H1 (cell line): ENCODE data around the gene MEIOB. TPM values are rescaled to one million over a fixed set of nuclear protein-coding genes. Genes with fewer than 3 reads are reported as not detected.
A peak's percentile ranks its signal among the peaks of the same experiment; 100 is the strongest.

ENCODE experiments used
- CTCF ChIA-PET: fragments of 300-600 bp; sonication (Branson Sonifier 250); formaldehyde crosslinking; loops from one replicate; lab custom pipeline; 2021; ENCODE audit not compliant: partially characterized antibody; lab: Charles Lee
- POLR2A ChIA-PET: fragments of 300-600 bp; sonication (Branson Sonifier 250); formaldehyde crosslinking; loops from one replicate; lab custom pipeline; 2021; ENCODE audit warnings: inconsistent platforms; ENCODE audit not compliant: partially characterized antibody; lab: Charles Lee
- DNase-seq, 2 experiments: peaks; one replicate each; pipeline versions ENCODE4 v3.0.0 to v3.0.0-alpha.2; 2010 to 2022; ENCODE audit warnings: low spot score in 2 of 2, low read depth in 1 of 2, mixed read lengths in 1 of 2
- FAIRE-seq: peaks from 2 replicates; lab custom pipeline; 2011; peaks lifted over from hg19 to GRCh38; lab: Jason Lieb, UNC
- H2AFZ ChIP-seq: 2 replicates; pipeline ENCODE4 v1.8.1; 2012; ENCODE audit warnings: low read length, inconsistent platforms
- H2AK5ac ChIP-seq: 2 replicates; pipeline ENCODE4 v1.6.1; 2013; ENCODE audit warnings: low read depth, low read length
- H2BK120ac ChIP-seq: replicated peaks from 2 replicates; pipeline ENCODE3; 2013; ENCODE audit warnings: low read depth, low read length, inconsistent platforms
- H2BK12ac ChIP-seq: 2 replicates; pipeline ENCODE4 v1.6.1; 2013; ENCODE audit warnings: low read depth, low read length
- H2BK15ac ChIP-seq: 2 replicates; pipeline ENCODE4 v1.6.1; 2013; ENCODE audit warnings: low read length
- H2BK20ac ChIP-seq: 2 replicates; pipeline ENCODE4 v1.6.1; 2013; ENCODE audit warnings: low read length
- H2BK5ac ChIP-seq: 2 replicates; pipeline ENCODE4 v1.6.1; 2013; ENCODE audit warnings: low read depth, low read length
- H3K14ac ChIP-seq: 2 replicates; pipeline ENCODE4 v1.6.1; 2013; ENCODE audit warnings: inconsistent platforms; ENCODE audit not compliant: insufficient read length
- H3K18ac ChIP-seq: 2 replicates; pipeline ENCODE4 v1.6.1; 2013; ENCODE audit warnings: low read length; ENCODE audit errors: extremely low read depth
- H3K23ac ChIP-seq: 2 replicates; pipeline ENCODE4 v1.6.1; 2013; ENCODE audit warnings: inconsistent platforms; ENCODE audit not compliant: insufficient read length
- H3K23me2 ChIP-seq: 2 replicates; pipeline ENCODE4 v1.6.1; 2013; ENCODE audit warnings: low read depth, low read length
- H3K27ac ChIP-seq: 2 replicates; pipeline ENCODE4 v1.6.1; 2011; ENCODE audit warnings: low read depth, low read length, inconsistent platforms
- H3K27me3 ChIP-seq, 4 experiments: replicated peaks in 1 of 4; 1 replicate in 1 of 4; 2 replicates in 3 of 4; pipeline versions ENCODE4 v1.6.1 to v1.8.1; 2011 to 2013; ENCODE audit warnings: low read length in 3 of 4, mild to moderate bottlenecking in 3 of 4, inconsistent platforms in 2 of 4, mixed read lengths in 2 of 4, moderate library complexity in 1 of 4; ENCODE audit not compliant: control insufficient read depth in 3 of 4, insufficient read depth in 3 of 4; ENCODE audit errors: extremely low read depth in 1 of 4
- H3K36me3 ChIP-seq, 4 experiments: 2 replicates each; pipeline versions ENCODE4 v1.6.1 to v1.8.1; 2011 to 2013; ENCODE audit warnings: mild to moderate bottlenecking in 4 of 4, low read length in 3 of 4, moderate library complexity in 2 of 4, control low read depth in 1 of 4, inconsistent platforms in 1 of 4; ENCODE audit not compliant: insufficient read depth in 4 of 4, control insufficient read depth in 2 of 4
- H3K4ac ChIP-seq: replicated peaks from 2 replicates; pipeline ENCODE3; 2013; ENCODE audit warnings: low read length, low read depth, mixed read lengths, inconsistent platforms; ENCODE audit not compliant: insufficient read length
- H3K4me1 ChIP-seq, 4 experiments: replicated peaks in 1 of 4; 1 replicate in 1 of 4; 2 replicates in 3 of 4; pipeline versions ENCODE4 v1.6.1 to v1.8.1; 2011 to 2013; ENCODE audit warnings: low read length in 3 of 4, inconsistent platforms in 2 of 4, mixed read lengths in 1 of 4; ENCODE audit not compliant: insufficient read depth in 4 of 4, control insufficient read depth in 3 of 4
- H3K4me2 ChIP-seq, 2 experiments: 2 replicates each; pipeline versions ENCODE4 v1.6.1 to v1.8.1; 2011 to 2013; ENCODE audit warnings: low read depth in 2 of 2, low read length in 2 of 2, control low read depth in 1 of 2, inconsistent platforms in 1 of 2, mild to moderate bottlenecking in 1 of 2; ENCODE audit not compliant: insufficient read depth in 1 of 2
- H3K4me3 ChIP-seq, 4 experiments: fragments of 200-600, 300-600 bp in 1 of 4; sonication (generic), shearing (Covaris generic), sonication (Bioruptor Twin) in 1 of 4; 2 replicates each; pipeline versions ENCODE4 v1.5.1 to v1.8.1; 2011 to 2016; ENCODE audit warnings: low read length in 4 of 4, low read depth in 3 of 4, control low read depth in 2 of 4, inconsistent platforms in 2 of 4, mild to moderate bottlenecking in 2 of 4, mixed read lengths in 1 of 4, moderate library complexity in 1 of 4; ENCODE audit not compliant: insufficient read depth in 2 of 4; ENCODE audit errors: extremely low read depth in 1 of 4
- H3K56ac ChIP-seq: replicated peaks from 2 replicates; pipeline ENCODE3; 2013; ENCODE audit warnings: low read depth, mild to moderate bottlenecking, mixed read lengths, low read length, inconsistent platforms; ENCODE audit not compliant: insufficient read length
- H3K79me1 ChIP-seq: 2 replicates; pipeline ENCODE4 v1.6.1; 2013; ENCODE audit warnings: low read depth, low read length, control low read depth
- H3K79me2 ChIP-seq, 2 experiments: 2 replicates each; pipeline versions ENCODE4 v1.6.1 to v1.8.1; 2012 to 2013; ENCODE audit warnings: low read length in 2 of 2, mild to moderate bottlenecking in 2 of 2, inconsistent platforms in 1 of 2; ENCODE audit not compliant: insufficient read depth in 2 of 2, control insufficient read depth in 1 of 2
- H3K9ac ChIP-seq, 4 experiments: replicated peaks in 1 of 4; 1 replicate in 1 of 4; 2 replicates in 3 of 4; pipeline versions ENCODE4 v1.6.1 to v1.8.1; 2011 to 2013; ENCODE audit warnings: low read depth in 3 of 4, low read length in 3 of 4, control low read depth in 2 of 4, mild to moderate bottlenecking in 2 of 4, moderate library complexity in 2 of 4, inconsistent platforms in 1 of 4; ENCODE audit errors: extremely low read depth in 1 of 4
- H3K9me3 ChIP-seq, 2 experiments: 2 replicates each; pipeline versions ENCODE4 v1.6.1 to v1.8.1; 2012 to 2013; ENCODE audit warnings: mild to moderate bottlenecking in 2 of 2, moderate library complexity in 2 of 2, control low read depth in 1 of 2, inconsistent platforms in 1 of 2, low read depth in 1 of 2, low read length in 1 of 2, mixed read lengths in 1 of 2; ENCODE audit not compliant: insufficient read depth in 2 of 2
- H4K20me1 ChIP-seq, 2 experiments: replicated peaks in 1 of 2; 2 replicates each; pipeline versions ENCODE3 to v1.8.1; 2011 to 2013; ENCODE audit warnings: inconsistent platforms in 2 of 2, low read length in 2 of 2, mild to moderate bottlenecking in 1 of 2; ENCODE audit not compliant: insufficient read depth in 2 of 2, control insufficient read depth in 1 of 2
- H4K5ac ChIP-seq: 2 replicates; pipeline ENCODE4 v1.6.1; 2013; ENCODE audit warnings: low read length, low read depth, mixed read lengths, inconsistent platforms; ENCODE audit not compliant: insufficient read length
- H4K8ac ChIP-seq: 2 replicates; pipeline ENCODE4 v1.8.0; 2013; ENCODE audit warnings: mild to moderate bottlenecking, moderate library complexity, low read length, inconsistent platforms; ENCODE audit not compliant: insufficient read depth; ENCODE audit errors: extremely low read depth
- H4K91ac ChIP-seq: replicated peaks from 2 replicates; pipeline ENCODE3; 2013; ENCODE audit warnings: low read length, mixed read lengths, inconsistent platforms; ENCODE audit not compliant: insufficient read length
- CHD2 ChIP-seq: IDR thresholded peaks from 2 replicates; pipeline ENCODE4 v1.6.1; 2012; ENCODE audit warnings: low read length, improper control_type of control experiment
- JUND ChIP-seq: IDR thresholded peaks from 2 replicates; pipeline ENCODE4 v1.6.1; 2011; ENCODE audit warnings: mild to moderate bottlenecking, improper control_type of control experiment, low read length
- POU5F1 ChIP-seq: IDR thresholded peaks from 2 replicates; pipeline ENCODE4 v1.6.1; 2011; ENCODE audit warnings: low read depth, mild to moderate bottlenecking, low read length, moderate library complexity
- WGBS, 2 experiments: shearing (Covaris generic) in 1 of 2; methylation state at CpG; one replicate each; pipeline versions ENCODE4 v1.1.6 to v1.1.7; 2013 to 2015; ENCODE audit warnings: low lambda C conversion rate in 2 of 2, mixed read lengths in 2 of 2, inconsistent platforms in 1 of 2, low coverage in 1 of 2, missing lambda C conversion rate in 1 of 2; ENCODE audit not compliant: insufficient replicate concordance in 2 of 2, insufficient coverage in 1 of 2, insufficient read length in 1 of 2; ENCODE audit errors: extremely low coverage in 1 of 2, missing lambda C conversion rate in 1 of 2; 5-methylcytosine and 5-hydroxymethylcytosine counted together
- polyA plus RNA-seq, 7 experiments: library from polyadenylated mRNA; depleted of rRNA in 3 of 7; stranded (reverse) in 5 of 7; unstranded in 2 of 7; fragments of >200 nt in 5 of 7; fragments of 200-250 nt in 2 of 7; gene quantifications; 1 replicate in 5 of 7; 2 replicates in 1 of 7; 4 replicates in 1 of 7; pipeline versions ENCODE4 v1.2.1 to v1.2.3, GENCODE V29; 2011 to 2013; ENCODE audit warnings: missing spikeins in 2 of 7, mixed read lengths in 2 of 7
- total RNA-seq: library from RNA; stranded (reverse); fragmentation: NEBNext Ultra II Directional; extraction: Animal tissue kit (Norgen Biotek cat#: 25700); gene quantifications from 2 replicates; pipeline ENCODE4 v1.2.1, GENCODE V29; 2021
- TF ChIP-seq, protein P1 (sequence below): IDR thresholded peaks from 2 replicates; pipeline ENCODE4 v1.6.1; 2012; ENCODE audit warnings: inconsistent platforms

The MEIOB gene
- total and polyA plus RNA-seq, 2 of the 8 experiments (the other 6 are each of a cell fraction or from before 2014, with no cell fraction given), result 0.63 to 1.1 TPM

DNA sequence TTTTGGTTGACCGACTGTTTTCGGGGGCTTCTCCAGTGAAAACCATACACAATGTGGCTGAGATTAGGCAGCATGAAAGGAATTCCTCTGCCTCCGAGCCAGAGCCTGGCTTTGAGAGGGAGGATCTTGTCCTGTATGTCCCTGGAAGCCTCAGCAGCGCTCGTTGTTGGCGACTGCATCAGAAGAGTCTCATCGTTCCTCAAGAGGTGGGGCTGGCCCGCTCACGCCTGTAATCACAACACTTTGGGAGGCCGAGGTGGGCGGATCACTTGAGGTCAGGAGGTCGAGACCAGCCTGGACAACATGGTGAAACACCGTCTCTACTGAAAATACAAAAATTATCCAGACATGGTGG, 31.2 kb upstream of the MEIOB start:
- ChIA-PET POLR2A (no interaction called here), CTCF (no interaction called here)
- Histone ChIP-seq H4K5ac (no peak overlapping the region), H2AK5ac (no peak overlapping the region), H2AFZ (no peak overlapping the region), H3K23ac (no peak overlapping the region), H3K36me3 (no peaks in the 10 kb centered on the region), H3K4me3 (no peak overlapping the region), H3K79me1 (no peaks in the 10 kb centered on the region), H4K91ac (no peak overlapping the region), H2BK20ac (no peak overlapping the region), H3K4me1 (peaks cover 0 to 11% (median 0%) of the 10 kb centered on the region in 4 experiments; a peak in 1 of 7 replicates), H3K18ac (no peak overlapping the region), H3K4ac (no peak overlapping the region), H3K23me2 (no peaks in the 10 kb centered on the region), H2BK12ac (no peak overlapping the region), H2BK15ac (peak overlapping the region; percentile 46; the same call in 1 of the 2 replicates), H3K9ac (no peak overlapping the region), H3K27ac (no peak overlapping the region), H3K79me2 (no peaks in the 10 kb centered on the region), H2BK120ac (no peak overlapping the region), H3K14ac (no peak overlapping the region), H3K27me3 (peaks cover 0 to 2% (median 0%) of the 10 kb centered on the region in 4 experiments; a peak in 2 of 7 replicates), H3K56ac (no peak overlapping the region), H4K8ac (no peak overlapping the region), H3K9me3 (no peaks in the 10 kb centered on the region), H2BK5ac (no peak overlapping the region), H4K20me1 (no peaks in the 10 kb centered on the region), H3K4me2 (no peak overlapping the region)
- FAIRE-seq (no peak), DNase-seq (no peak)
- TF ChIP-seq POU5F1 (no peak), CHD2 (no peak), JUND (no peak)
- TF ChIP-seq, protein P1, sequence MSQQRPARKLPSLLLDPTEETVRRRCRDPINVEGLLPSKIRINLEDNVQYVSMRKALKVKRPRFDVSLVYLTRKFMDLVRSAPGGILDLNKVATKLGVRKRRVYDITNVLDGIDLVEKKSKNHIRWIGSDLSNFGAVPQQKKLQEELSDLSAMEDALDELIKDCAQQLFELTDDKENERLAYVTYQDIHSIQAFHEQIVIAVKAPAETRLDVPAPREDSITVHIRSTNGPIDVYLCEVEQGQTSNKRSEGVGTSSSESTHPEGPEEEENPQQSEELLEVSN, result no peak
- 93% methylated on average over 12 of the region's 13 CpGs; no CpG with 5 or more reads in 1 of the 2 experiments for WGBS, 2 experiments
